GM12872 (cell line): ENCODE results near the gene ACSF2.

Experiments
- TF ChIP-seq, protein P1 (sequence below): IDR thresholded peaks from 3 replicates; pipeline ENCODE4 v1.5.1; 2011; ENCODE audit warnings: low read depth, mild to moderate bottlenecking, low read length, moderate library complexity; ENCODE audit not compliant: insufficient read depth

Gene ACSF2

DNA sequence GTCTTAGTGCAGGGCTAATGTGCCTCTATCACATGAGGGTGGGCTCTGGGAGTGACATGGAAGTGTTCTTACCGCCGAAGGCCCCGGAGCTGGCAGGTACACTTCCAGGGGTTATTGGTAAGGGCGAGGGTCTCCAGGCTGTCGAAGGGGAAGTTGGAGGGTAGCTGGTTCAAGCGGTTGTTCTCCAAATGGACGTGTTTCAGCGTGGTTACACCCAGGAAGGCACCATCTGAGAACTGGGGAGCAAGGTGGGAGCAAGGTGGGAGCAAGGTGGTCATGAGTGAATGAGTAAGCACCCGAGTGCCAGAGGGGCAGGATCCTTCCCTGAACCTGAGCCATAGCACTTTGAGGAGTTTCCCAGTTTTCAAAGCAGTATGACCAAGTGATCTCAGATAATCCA lies 39.6 kb downstream of the ACSF2 start:
- TF ChIP-seq, protein P1, sequence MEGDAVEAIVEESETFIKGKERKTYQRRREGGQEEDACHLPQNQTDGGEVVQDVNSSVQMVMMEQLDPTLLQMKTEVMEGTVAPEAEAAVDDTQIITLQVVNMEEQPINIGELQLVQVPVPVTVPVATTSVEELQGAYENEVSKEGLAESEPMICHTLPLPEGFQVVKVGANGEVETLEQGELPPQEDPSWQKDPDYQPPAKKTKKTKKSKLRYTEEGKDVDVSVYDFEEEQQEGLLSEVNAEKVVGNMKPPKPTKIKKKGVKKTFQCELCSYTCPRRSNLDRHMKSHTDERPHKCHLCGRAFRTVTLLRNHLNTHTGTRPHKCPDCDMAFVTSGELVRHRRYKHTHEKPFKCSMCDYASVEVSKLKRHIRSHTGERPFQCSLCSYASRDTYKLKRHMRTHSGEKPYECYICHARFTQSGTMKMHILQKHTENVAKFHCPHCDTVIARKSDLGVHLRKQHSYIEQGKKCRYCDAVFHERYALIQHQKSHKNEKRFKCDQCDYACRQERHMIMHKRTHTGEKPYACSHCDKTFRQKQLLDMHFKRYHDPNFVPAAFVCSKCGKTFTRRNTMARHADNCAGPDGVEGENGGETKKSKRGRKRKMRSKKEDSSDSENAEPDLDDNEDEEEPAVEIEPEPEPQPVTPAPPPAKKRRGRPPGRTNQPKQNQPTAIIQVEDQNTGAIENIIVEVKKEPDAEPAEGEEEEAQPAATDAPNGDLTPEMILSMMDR, result no peak

DNA sequence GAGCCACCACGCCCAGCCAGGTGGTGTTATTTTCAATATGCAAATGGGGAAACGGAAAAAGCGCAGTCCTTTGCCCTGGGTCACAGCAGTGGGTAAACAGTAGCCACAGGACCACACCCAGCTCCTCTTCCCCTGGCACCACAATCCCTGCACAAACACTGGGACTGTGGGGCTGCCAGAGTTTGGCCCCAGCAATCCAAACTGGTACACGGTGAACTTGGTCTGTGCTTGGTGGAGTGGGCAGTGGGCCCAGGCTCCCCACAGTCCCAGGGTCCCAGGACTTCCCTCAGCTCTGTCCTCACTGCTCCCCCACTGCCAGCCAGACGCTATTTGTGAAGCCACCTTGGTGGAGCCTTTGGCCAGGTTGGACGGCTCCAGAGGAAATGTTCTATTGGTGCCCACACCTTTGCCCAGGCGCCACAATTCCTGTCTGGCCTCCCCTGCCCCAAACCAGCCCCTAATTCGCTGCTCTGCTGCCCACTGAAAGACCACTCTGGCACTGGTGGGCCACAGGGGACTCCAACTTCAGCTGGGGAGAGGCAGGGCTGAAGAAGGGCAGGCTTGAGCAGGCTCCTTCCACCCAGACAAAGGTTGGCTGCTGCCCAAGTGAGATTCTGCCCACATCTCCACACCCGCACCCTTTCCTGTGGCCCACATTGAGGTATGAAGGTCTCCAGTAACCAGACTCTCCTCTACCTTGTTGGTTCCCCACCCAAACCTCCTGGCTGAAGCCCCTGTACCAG lies 40.5 kb downstream of the ACSF2 start:
- TF ChIP-seq, protein P1, result no peak

DNA sequence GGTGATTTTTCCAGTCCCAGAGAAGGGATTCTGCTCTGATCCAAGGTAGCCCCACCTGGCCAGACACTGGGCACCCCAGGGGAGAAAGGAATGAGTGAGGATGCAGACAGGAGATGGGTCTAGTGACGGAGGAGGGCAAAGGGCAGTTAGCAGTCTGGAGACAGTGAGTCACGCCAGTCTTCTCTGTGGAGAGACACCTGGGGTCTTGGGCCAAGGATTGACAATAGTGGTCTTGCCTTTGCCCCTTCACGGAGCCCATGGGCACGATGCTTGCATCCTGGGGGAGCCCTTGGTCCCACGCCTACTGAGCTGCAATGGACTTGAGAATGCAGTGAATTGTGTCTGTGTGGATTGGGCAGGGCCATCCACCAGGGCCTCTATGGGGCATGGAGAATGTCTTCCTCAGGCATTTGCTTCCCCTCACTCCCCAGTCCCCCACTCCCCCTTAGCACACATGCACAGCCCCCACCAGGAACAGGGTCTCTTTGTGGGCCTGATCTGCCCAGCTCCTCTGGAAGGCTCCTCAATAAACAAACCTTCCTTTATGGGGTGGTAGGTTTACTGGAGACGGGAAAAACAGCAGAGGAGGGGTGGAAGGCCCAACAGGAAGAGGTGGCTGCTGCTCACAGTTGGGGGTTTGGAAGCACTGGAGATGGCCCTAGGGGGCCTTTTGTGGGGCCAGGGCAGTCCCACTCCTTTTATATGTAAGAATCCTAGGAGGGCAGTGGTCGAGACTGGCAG lies 41.3 kb downstream of the ACSF2 start:
- TF ChIP-seq, protein P1, result no peak

DNA sequence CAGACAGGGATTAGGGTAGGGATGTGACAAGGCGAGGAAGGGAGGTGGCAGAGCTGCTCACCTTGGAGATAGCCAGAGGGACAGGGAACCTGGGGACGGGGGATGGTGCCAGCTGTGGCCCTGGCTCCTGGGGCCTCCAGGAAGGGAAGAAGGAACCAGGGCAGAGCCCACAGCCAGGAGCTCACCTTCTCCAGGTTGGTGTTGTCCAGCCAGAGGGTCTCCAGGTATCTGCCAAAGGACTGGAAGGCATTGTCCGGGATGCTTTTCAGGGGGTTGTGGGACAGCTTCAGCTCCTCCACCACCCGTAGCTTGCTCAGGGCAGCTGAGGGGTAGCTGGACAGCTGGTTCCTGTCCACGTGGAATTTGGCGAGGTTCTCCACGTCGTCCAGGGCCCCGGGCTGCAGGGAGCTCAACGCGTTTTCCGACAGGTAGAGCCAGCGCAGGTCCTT lies 41.9 kb downstream of the ACSF2 start:
- TF ChIP-seq, protein P1, result no peak

DNA sequence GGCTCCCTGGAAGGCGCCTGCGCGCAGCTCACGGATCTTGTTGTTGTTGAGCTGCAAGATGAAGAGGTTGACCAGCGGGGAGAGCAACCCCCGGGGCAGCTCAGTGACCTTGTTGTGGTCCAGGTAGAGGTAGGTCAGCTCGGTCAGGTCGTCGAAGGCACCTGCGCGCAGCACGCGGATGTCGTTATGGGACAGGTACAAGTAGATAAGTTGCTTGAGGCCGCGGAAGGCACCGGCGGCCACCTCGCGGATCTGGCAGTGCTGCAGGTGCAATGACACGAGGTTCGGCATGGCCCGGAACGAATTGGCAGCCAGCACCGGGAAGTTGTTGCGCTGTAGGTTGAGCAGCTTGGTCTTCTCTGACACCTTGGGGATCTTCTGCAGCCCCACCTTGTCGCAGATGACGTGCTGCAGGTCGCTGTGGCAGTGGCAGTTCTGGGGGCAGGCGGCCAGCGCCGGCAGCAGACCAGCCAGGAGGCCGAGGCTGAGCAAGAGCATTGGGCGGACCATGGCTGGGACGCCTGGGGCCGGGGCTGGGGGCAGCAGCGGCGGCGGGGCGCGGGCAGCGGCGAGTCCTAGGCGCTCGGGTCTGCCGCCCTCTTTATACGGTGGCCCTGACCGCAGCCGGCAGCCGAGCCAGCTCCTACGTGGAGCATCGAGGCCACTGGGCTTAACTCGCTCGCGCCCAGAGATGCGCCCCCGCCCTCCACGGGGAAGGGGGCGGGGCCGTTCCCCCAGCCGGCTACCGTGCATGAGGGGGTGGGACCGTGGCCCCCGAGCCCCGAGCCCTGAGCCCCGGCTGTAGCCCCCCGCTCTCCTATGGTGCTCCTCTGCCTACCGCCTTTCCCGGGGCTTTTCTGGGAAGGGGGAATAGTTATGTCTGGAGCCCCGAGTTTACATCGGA lies 42.5 kb downstream of the ACSF2 start, which contains the start of gene CHAD:
CHAD (minus strand) TSS at position 577 of the 904 bp plus-strand sequence; CDS start at position 510, 67 bp downstream.
- TF ChIP-seq, protein P1, result no peak

DNA sequence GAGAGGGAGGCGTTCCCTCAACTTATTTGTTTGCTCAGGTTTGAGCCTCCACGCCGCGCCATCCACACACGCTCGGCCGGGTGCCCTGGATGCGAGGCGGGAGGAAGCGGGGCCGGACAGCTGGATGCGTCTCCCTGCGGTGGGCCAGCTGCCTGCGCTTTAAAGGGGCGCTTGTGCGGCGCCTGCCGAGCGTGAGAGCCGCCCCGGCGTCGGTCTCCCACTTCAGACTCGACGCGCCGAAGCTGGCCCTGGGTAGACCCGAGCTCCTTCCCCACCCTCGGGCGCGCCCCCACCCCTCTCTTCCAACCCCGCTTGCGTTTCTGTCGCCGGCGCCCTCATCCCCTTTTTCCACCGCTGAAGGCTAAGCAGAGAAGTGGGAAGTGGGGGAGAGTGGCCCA lies 43.2 kb downstream of the ACSF2 start:
- TF ChIP-seq, protein P1, result no peak
